Stomach (tissue), 9 donors: ENCODE results near the gene IGSF11. TPM values are rescaled to one million over a fixed set of nuclear protein-coding genes. Genes with fewer than 3 reads are reported as not detected.

Experiments
- DNase-seq, 2 donors: peaks; one replicate each; pipeline versions ENCODE4 v3.0.0 to v3.0.0-alpha.2; 2013 to 2019
- H3K27ac ChIP-seq, 5 donors: fragments of 200-600 bp in 4 of 5; sonication (generic) in 4 of 5; one replicate each; pipeline ENCODE4 v1.5.1; 2013 to 2019; ENCODE audit warnings: mild to moderate bottlenecking in 1 of 5, moderate library complexity in 1 of 5
- H3K27me3 ChIP-seq, 3 donors: fragments of 200-600 bp; sonication (generic); one replicate each; pipeline ENCODE4 v1.5.1; 2017 to 2019; ENCODE audit warnings: mixed run types in 1 of 3
- H3K36me3 ChIP-seq, 4 donors: fragments of 200-600 bp; sonication (generic); 1 replicate in 3 of 4; 2 replicates in 1 of 4; pipeline ENCODE4 v1.5.1; 2016 to 2019
- H3K4me1 ChIP-seq, 4 donors: fragments of 200-600 bp; sonication (generic); one replicate each; pipeline ENCODE4 v1.5.1; 2016 to 2019
- H3K4me3 ChIP-seq, 4 donors: fragments of 200-600 bp; sonication (generic) in 3 of 4; one replicate each; pipeline ENCODE4 v1.5.1; 2016 to 2019; ENCODE audit warnings: mild to moderate bottlenecking in 1 of 4
- H3K9me3 ChIP-seq, 4 donors: fragments of 200-600 bp; sonication (generic); one replicate each; pipeline ENCODE4 v1.5.1; 2016 to 2019
- CTCF ChIP-seq, 7 experiments: fragments of 450-650 bp in 4 of 7; fragments of 200-600 bp in 3 of 7; sonication (generic) in 3 of 7; IDR thresholded peaks; one replicate each; pipeline ENCODE4 v1.5.1; 2016 to 2019; ENCODE audit warnings: antibody characterized with exemption in 7 of 7, control low read depth in 2 of 7, mild to moderate bottlenecking in 1 of 7
- EP300 ChIP-seq: sonication (generic); formaldehyde crosslinking; IDR thresholded peaks from one replicate; pipeline ENCODE4 v1.6.1; 2017; ENCODE audit warnings: antibody characterized with exemption
- POLR2A ChIP-seq, 4 donors: fragments of 450-650 bp; IDR thresholded peaks; one replicate each; pipeline ENCODE4 v1.6.1; 2016; ENCODE audit warnings: antibody characterized with exemption in 4 of 4, control low read depth in 2 of 4, mild to moderate bottlenecking in 1 of 4, moderate library complexity in 1 of 4
- POLR2AphosphoS5 ChIP-seq, 3 donors: sonication (generic); formaldehyde crosslinking; IDR thresholded peaks; one replicate each; pipeline ENCODE4 v1.6.1; 2016; ENCODE audit warnings: antibody characterized with exemption in 3 of 3
- WGBS, 5 donors: extraction: QIAGEN DNeasy Blood & Tissue Kit in 3 of 5; methylation state at CpG; one replicate each; pipeline versions ENCODE4 v1.1.5 to v1.1.7; 2013 to 2018; 5-methylcytosine and 5-hydroxymethylcytosine counted together
- intact Hi-C: fragments of 100-400 bp; cut with DNase I; formaldehyde crosslinking; loops from one replicate; pipeline ENCODE4 v1.15.1; 2023; ENCODE audit warnings: low total_unique reads
- polyA plus RNA-seq, 3 donors: library from polyadenylated mRNA; stranded (reverse); fragments of 200-250 nt; gene quantifications; one replicate each; pipeline ENCODE4 v1.2.3, GENCODE V29; 2013
- total RNA-seq, 5 donors: library from RNA; depleted of rRNA; stranded (reverse); fragments of >200 nt; gene quantifications; one replicate each; pipeline versions ENCODE4 v1.1.0 to v1.2.3, GENCODE V29; 2014 to 2016
- donor health status: healthy with polysubstance abuse.
- donor health status: Bipolar disorder and iron deficiency.
- donor health status: healthy.

Gene IGSF11
- total and polyA plus RNA-seq, 8 donors, result 0.55 to 77.7 (median 5.1) TPM; not detected in 4

GRCh38 chr3:118974356-118975097, 60.1 kb downstream of the IGSF11 start:
- peaks cover 0 to 6% (median 0%) of the 10 kb centered on the region in 4 donors for H3K4me1 ChIP-seq
- no peak overlapping the region for H3K27ac ChIP-seq
- DNase-seq, result no peak
- H3K9me3 ChIP-seq, result no peaks in the 10 kb centered on the region
- WGBS, 5 donors, result 86 to 90% (median 89%) methylated on average over 6 of the region's 6 CpGs
- intact Hi-C loops, result no loop called here
- no peaks in the 10 kb centered on the region for H3K27me3 ChIP-seq
- TF ChIP-seq EP300 (no peak), POLR2A (IDR thresholded peaks at IDR 0.05) (no peak), CTCF (IDR thresholded peaks at IDR 0.05) (no peak), POLR2AphosphoS5 (IDR thresholded peaks at IDR 0.05) (no peak)
- no peak overlapping the region for H3K4me3 ChIP-seq
- H3K36me3 ChIP-seq, result no peaks in the 10 kb centered on the region

GRCh38 chr3:118973050-118973449, 61.6 kb downstream of the IGSF11 start:
- TF ChIP-seq CTCF (IDR thresholded peaks at IDR 0.05) (no peak), POLR2AphosphoS5 (IDR thresholded peaks at IDR 0.05) (peak in 2 of 3 donors; percentile 10 to 39)
- Histone ChIP-seq H3K27ac (peak overlapping the region in 1 of 5 donors; percentile 25), H3K4me3 (no peak overlapping the region), H3K4me1 (peaks cover 0 to 6% (median 0%) of the 10 kb centered on the region in 4 donors), H3K27me3 (no peaks in the 10 kb centered on the region), H3K9me3 (no peaks in the 10 kb centered on the region), H3K36me3 (no peaks in the 10 kb centered on the region)
- DNase-seq, result peak in 1 of 2 donors; percentile 56
- WGBS, 5 donors, result 58 to 79% (median 64%) methylated on average over 3 of the region's 3 CpGs
- intact Hi-C loops, result no loop called here

GRCh38 chr3:118970819-118971218, 63.8 kb downstream of the IGSF11 start:
- H3K4me3 ChIP-seq, result no peak overlapping the region
- H3K27ac ChIP-seq, result no peak overlapping the region
- H3K36me3 ChIP-seq, result no peaks in the 10 kb centered on the region
- no peaks in the 10 kb centered on the region for H3K9me3 ChIP-seq
- DNase-seq, result peak in 1 of 2 donors; percentile 15
- intact Hi-C loops, result no loop called here
- 63 to 90% (median 84%) methylated on average over 2 of the region's 2 CpGs for WGBS, 5 donors
- TF ChIP-seq POLR2AphosphoS5 (IDR thresholded peaks at IDR 0.05) (no peak), CTCF (IDR thresholded peaks at IDR 0.05) (no peak), POLR2A (IDR thresholded peaks at IDR 0.05) (no peak), EP300 (no peak)
- H3K4me1 ChIP-seq, result peaks cover 0 to 6% (median 0%) of the 10 kb centered on the region in 4 donors
- no peaks in the 10 kb centered on the region for H3K27me3 ChIP-seq

GRCh38 chr3:118968640-118969039, 66.0 kb downstream of the IGSF11 start:
- intact Hi-C loops, result no loop called here
- no peak overlapping the region for H3K27ac ChIP-seq
- no peaks in the 10 kb centered on the region for H3K36me3 ChIP-seq
- 57 to 76% (median 64%) methylated on average over 2 of the region's 2 CpGs for WGBS, 5 donors
- peaks cover 0 to 6% (median 0%) of the 10 kb centered on the region in 4 donors for H3K4me1 ChIP-seq
- no peak for TF ChIP-seq EP300
- no peak for TF ChIP-seq CTCF (IDR thresholded peaks at IDR 0.05)
- TF ChIP-seq POLR2A (IDR thresholded peaks at IDR 0.05), result no peak
- TF ChIP-seq POLR2AphosphoS5 (IDR thresholded peaks at IDR 0.05), result no peak
- no peaks in the 10 kb centered on the region for H3K9me3 ChIP-seq
- no peaks in the 10 kb centered on the region for H3K27me3 ChIP-seq
- DNase-seq, result no peak
- no peak overlapping the region for H3K4me3 ChIP-seq
